WTC11 (cell line): ENCODE measurements around the gene MGST3. TPM values are rescaled to one million over a fixed set of nuclear protein-coding genes. Genes with fewer than 3 reads are reported as not detected.
"Not testable (repeated sequence)": the region's sequence is repeated elsewhere in the genome, so short reads cannot be mapped to it uniquely, and the experiment has no call there.

Experiments used
- ATAC-seq: fragments of 200-7000 bp; cut with Tn5 transposase; 2 replicates; pipeline ENCODE4 v1.10.0; 2021; ENCODE audit warnings: mild to moderate bottlenecking, moderate library complexity
- CTCF ChIA-PET: fragments of 300-600 bp; sonication (Branson Sonifier 250); formaldehyde crosslinking; loops from one replicate; lab custom pipeline; 2021; ENCODE audit warnings: antibody characterized with exemption; lab: Charles Lee
- POLR2A ChIA-PET: fragments of 350-600 bp; sonication (Branson Sonifier 250); formaldehyde crosslinking; loops from one replicate; lab custom pipeline; 2021; ENCODE audit warnings: antibody characterized with exemption; lab: Charles Lee
- DNase-seq: peaks from one replicate; pipeline ENCODE4 v3.0.0; 2021; ENCODE audit warnings: low spot score
- H3K27ac Mint-ChIP-seq: 2 replicates; pipeline ENCODE4 v1.8.0; 2021; ENCODE audit warnings: mixed read lengths
- H3K27me3 Mint-ChIP-seq: 2 replicates; pipeline ENCODE4 v1.8.0; 2021; ENCODE audit warnings: low read depth, mild to moderate bottlenecking, moderate library complexity, mixed read lengths
- H3K36me3 Mint-ChIP-seq: 2 replicates; pipeline ENCODE4 v1.8.0; 2021; ENCODE audit warnings: mixed read lengths
- H3K4me1 Mint-ChIP-seq: 2 replicates; pipeline ENCODE4 v1.8.0; 2022; ENCODE audit warnings: mixed read lengths
- H3K4me3 Mint-ChIP-seq: 2 replicates; pipeline ENCODE4 v1.8.0; 2021; ENCODE audit warnings: mild to moderate bottlenecking, moderate library complexity, mixed read lengths
- H3K9me3 Mint-ChIP-seq: 2 replicates; pipeline ENCODE4 v1.8.0; 2021; ENCODE audit warnings: mixed read lengths
- ELF4 ChIP-seq: sonication (generic); formaldehyde crosslinking; IDR thresholded peaks from 2 replicates; pipeline ENCODE4 v1.8.1; 2022; ENCODE audit warnings: low read depth, mild to moderate bottlenecking, moderate library complexity, missing genetic modification reagents
- EMX1 ChIP-seq: fragments of 250-450 bp; sonication (Bioruptor Pico); IDR thresholded peaks from 2 replicates; pipeline ENCODE4 v1.8.0; 2021; ENCODE audit warnings: mild to moderate bottlenecking
- GABPB1 ChIP-seq: sonication (generic); formaldehyde crosslinking; IDR thresholded peaks from 2 replicates; pipeline ENCODE4 v1.8.1; 2023; ENCODE audit warnings: mild to moderate bottlenecking, missing genetic modification reagents
- MXD4 ChIP-seq: fragments of 250-450 bp; sonication (Bioruptor Pico); IDR thresholded peaks from 2 replicates; pipeline ENCODE4 v1.8.0; 2021; ENCODE audit warnings: mild to moderate bottlenecking, moderate library complexity, borderline replicate concordance
- PREB ChIP-seq: sonication (generic); formaldehyde crosslinking; IDR thresholded peaks from 2 replicates; pipeline ENCODE4 v1.8.1; 2022; ENCODE audit warnings: mild to moderate bottlenecking, missing genetic modification reagents, moderate library complexity, borderline replicate concordance
- RELA ChIP-seq: sonication (generic); formaldehyde crosslinking; IDR thresholded peaks from 2 replicates; pipeline ENCODE4 v1.8.1; 2022; ENCODE audit warnings: missing genetic modification reagents, mild to moderate bottlenecking, borderline replicate concordance
- SOX15 ChIP-seq: fragments of 250-450 bp; sonication (Bioruptor Pico); IDR thresholded peaks from 2 replicates; pipeline ENCODE4 v1.9.0; 2021; ENCODE audit warnings: mild to moderate bottlenecking
- SP1 ChIP-seq: sonication (generic); formaldehyde crosslinking; conservative IDR thresholded peaks from 2 replicates; pipeline ENCODE4 v1.8.1; 2022; ENCODE audit warnings: missing genetic modification reagents
- TCF7 ChIP-seq: sonication (generic); formaldehyde crosslinking; IDR thresholded peaks from 2 replicates; pipeline ENCODE4 v1.8.0; 2022; ENCODE audit warnings: mild to moderate bottlenecking, low read depth, missing genetic modification reagents, moderate library complexity
- TEAD1 ChIP-seq: sonication (generic); formaldehyde crosslinking; IDR thresholded peaks from 2 replicates; pipeline ENCODE4 v1.8.0; 2022; ENCODE audit warnings: mild to moderate bottlenecking, missing genetic modification reagents
- TP53 ChIP-seq: sonication (generic); formaldehyde crosslinking; IDR thresholded peaks from 2 replicates; pipeline ENCODE4 v1.8.1; 2023; ENCODE audit warnings: mild to moderate bottlenecking, missing genetic modification reagents
- ZNF138 ChIP-seq: sonication (generic); formaldehyde crosslinking; conservative IDR thresholded peaks from 2 replicates; pipeline ENCODE4 v1.8.1; 2022; ENCODE audit warnings: mild to moderate bottlenecking, moderate library complexity, missing genetic modification reagents
- ZNF219 ChIP-seq: sonication (generic); formaldehyde crosslinking; IDR thresholded peaks from 2 replicates; pipeline ENCODE4 v1.8.0; 2023; ENCODE audit warnings: missing genetic modification reagents, mild to moderate bottlenecking, borderline replicate concordance
- ZNF263 ChIP-seq: sonication (generic); formaldehyde crosslinking; IDR thresholded peaks from 2 replicates; pipeline ENCODE4 v1.8.1; 2022; ENCODE audit warnings: low read depth, mild to moderate bottlenecking, moderate library complexity, missing genetic modification reagents
- ZNF396 ChIP-seq: fragments of 250-450 bp; sonication (Bioruptor Pico); IDR thresholded peaks from 2 replicates; pipeline ENCODE4 v1.8.0; 2021; ENCODE audit warnings: mild to moderate bottlenecking, moderate library complexity, borderline replicate concordance
- total RNA-seq: library from RNA; stranded (reverse); gene quantifications from 3 replicates; pipeline ENCODE4 v1.2.3, GENCODE V29; 2021
- TF ChIP-seq, protein P1 (sequence below): sonication (generic); formaldehyde crosslinking; IDR thresholded peaks from 2 replicates; pipeline ENCODE4 v1.8.1; 2023; ENCODE audit warnings: mild to moderate bottlenecking, missing genetic modification reagents
- TF ChIP-seq, protein P2 (sequence below): sonication (generic); formaldehyde crosslinking; IDR thresholded peaks from 2 replicates; pipeline ENCODE4 v1.8.1; 2022; ENCODE audit warnings: missing genetic modification reagents, borderline replicate concordance
- TF ChIP-seq, protein P3 (sequence below): sonication (generic); formaldehyde crosslinking; IDR thresholded peaks from 2 replicates; pipeline ENCODE4 v1.8.0; 2023; ENCODE audit warnings: missing genetic modification reagents, mild to moderate bottlenecking, borderline replicate concordance

The MGST3 gene
- total RNA-seq, 1 experiment from 2014 or later: 137 TPM

DNA sequence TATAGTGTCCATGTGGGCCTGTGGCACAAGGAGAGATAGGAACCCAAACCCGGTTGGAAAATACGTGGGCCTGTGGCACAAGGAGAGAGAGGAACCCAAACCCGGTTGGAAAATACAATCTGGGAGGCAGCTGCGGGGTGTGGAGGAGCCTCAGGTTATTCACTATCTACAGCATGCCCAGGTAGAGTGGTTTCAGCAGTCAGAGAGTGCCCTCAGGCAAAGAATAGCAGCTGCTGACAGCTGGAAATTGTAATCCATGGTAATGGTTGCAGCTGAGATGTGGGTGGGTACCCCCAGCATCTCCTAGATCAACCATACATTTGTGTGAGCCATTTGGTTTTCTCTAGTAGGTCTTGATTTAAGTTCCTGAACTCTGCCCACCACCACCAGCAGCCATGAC is 25.8 kb upstream of the MGST3 start:
- no peak for ATAC-seq
- no peaks in the 10 kb centered on the region for H3K27me3 Mint-ChIP-seq
- TF ChIP-seq ZNF263 (CRISPR knock-in tag) (no peak), ZNF138 (CRISPR knock-in tag) (no peak), TEAD1 (CRISPR knock-in tag) (no peak), PREB (CRISPR knock-in tag) (no peak), ZNF396 (CRISPR knock-in tag) (no peak), SOX15 (CRISPR knock-in tag) (no peak)
- 0 out of 2 replicates have a peak, but pooled peaks cover 3% of the 10 kb centered on the region for H3K4me1 Mint-ChIP-seq
- H3K9me3 Mint-ChIP-seq: no peaks in the 10 kb centered on the region
- ChIA-PET POLR2A (no interaction called here), CTCF (no interaction called here)
- H3K4me3 Mint-ChIP-seq: no peak overlapping the region
- H3K27ac Mint-ChIP-seq: no peak overlapping the region
- no peak for DNase-seq
- H3K36me3 Mint-ChIP-seq: no peaks in the 10 kb centered on the region

GRCh38 chr1:165606676-165607075 is 24.4 kb upstream of the MGST3 start:
- DNase-seq, H3K9me3 Mint-ChIP-seq, H3K27ac Mint-ChIP-seq, H3K27me3 Mint-ChIP-seq, CTCF ChIA-PET, H3K4me1 Mint-ChIP-seq, H3K4me3 Mint-ChIP-seq, POLR2A ChIA-PET, H3K36me3 Mint-ChIP-seq, ATAC-seq: not testable (repeated sequence)

DNA sequence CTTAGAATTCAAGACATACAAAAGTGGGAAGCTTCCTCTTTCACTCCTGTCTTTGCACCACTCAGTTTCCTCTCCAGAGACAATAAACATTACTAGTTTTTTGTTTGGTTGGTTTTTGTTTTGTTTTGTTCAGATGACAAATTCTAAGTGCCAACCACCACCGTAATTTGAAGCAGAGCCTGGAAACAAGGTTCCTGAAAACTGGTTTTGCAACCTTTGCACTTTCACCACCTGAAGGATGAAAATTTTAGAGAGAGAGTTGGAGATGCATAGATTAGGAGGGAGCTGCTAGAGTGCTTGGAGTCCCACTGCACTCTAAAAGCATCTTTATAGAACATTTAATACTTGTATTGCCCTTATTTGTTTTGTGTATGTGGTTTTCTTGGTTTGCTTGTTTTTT is 20.2 kb upstream of the MGST3 start:
- H3K4me1 Mint-ChIP-seq: peaks cover 9% of the 10 kb centered on the region
- H3K9me3 Mint-ChIP-seq: peaks cover 14% of the 10 kb centered on the region
- H3K36me3 Mint-ChIP-seq: peaks cover 10% of the 10 kb centered on the region
- POLR2A ChIA-PET: interaction anchor here (0.6 kb wide), 1 partner anchor 13 kb away, joined by 3 read pairs; no protein-coding TSS in a partner anchor
- no peak for TF ChIP-seq TP53
- TF ChIP-seq ZNF219 (CRISPR knock-in tag): no peak
- TF ChIP-seq, protein P1, sequence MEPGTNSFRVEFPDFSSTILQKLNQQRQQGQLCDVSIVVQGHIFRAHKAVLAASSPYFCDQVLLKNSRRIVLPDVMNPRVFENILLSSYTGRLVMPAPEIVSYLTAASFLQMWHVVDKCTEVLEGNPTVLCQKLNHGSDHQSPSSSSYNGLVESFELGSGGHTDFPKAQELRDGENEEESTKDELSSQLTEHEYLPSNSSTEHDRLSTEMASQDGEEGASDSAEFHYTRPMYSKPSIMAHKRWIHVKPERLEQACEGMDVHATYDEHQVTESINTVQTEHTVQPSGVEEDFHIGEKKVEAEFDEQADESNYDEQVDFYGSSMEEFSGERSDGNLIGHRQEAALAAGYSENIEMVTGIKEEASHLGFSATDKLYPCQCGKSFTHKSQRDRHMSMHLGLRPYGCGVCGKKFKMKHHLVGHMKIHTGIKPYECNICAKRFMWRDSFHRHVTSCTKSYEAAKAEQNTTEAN (CRISPR knock-in tag): no peak
- TF ChIP-seq, protein P2, sequence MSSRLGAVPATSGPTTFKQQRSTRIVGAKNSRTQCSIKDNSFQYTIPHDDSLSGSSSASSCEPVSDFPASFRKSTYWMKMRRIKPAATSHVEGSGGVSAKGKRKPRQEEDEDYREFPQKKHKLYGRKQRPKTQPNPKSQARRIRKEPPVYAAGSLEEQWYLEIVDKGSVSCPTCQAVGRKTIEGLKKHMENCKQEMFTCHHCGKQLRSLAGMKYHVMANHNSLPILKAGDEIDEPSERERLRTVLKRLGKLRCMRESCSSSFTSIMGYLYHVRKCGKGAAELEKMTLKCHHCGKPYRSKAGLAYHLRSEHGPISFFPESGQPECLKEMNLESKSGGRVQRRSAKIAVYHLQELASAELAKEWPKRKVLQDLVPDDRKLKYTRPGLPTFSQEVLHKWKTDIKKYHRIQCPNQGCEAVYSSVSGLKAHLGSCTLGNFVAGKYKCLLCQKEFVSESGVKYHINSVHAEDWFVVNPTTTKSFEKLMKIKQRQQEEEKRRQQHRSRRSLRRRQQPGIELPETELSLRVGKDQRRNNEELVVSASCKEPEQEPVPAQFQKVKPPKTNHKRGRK (CRISPR knock-in tag): no peak
- no peak for TF ChIP-seq RELA
- no peak for TF ChIP-seq EMX1 (CRISPR knock-in tag)
- no peaks in the 10 kb centered on the region for H3K27me3 Mint-ChIP-seq
- no peak overlapping the region for H3K4me3 Mint-ChIP-seq
- no peak for ATAC-seq
- H3K27ac Mint-ChIP-seq: no peak overlapping the region
- DNase-seq: no peak
- CTCF ChIA-PET: interaction anchor here (1.0 to 1.3 kb wide), 4 partner anchors 9 to 261 kb away, joined by 3 to 5 read pairs (median 4); no protein-coding TSS in a partner anchor

- POLR2A ChIA-PET: no interaction called here
- Mint-ChIP-seq H3K4me3 (no peak overlapping the region), H3K9me3 (peaks cover 14% of the 10 kb centered on the region), H3K27me3 (no peaks in the 10 kb centered on the region), H3K4me1 (peaks cover 18% of the 10 kb centered on the region), H3K27ac (no peak overlapping the region), H3K36me3 (peaks cover 10% of the 10 kb centered on the region)
- CTCF ChIA-PET: no interaction called here
- no peak for ATAC-seq
- DNase-seq: no peak
- TF ChIP-seq MXD4 (CRISPR knock-in tag): no peak
- no peak for TF ChIP-seq GABPB1 (CRISPR knock-in tag)
- no peak for TF ChIP-seq ELF4 (CRISPR knock-in tag)
- no peak for TF ChIP-seq SP1
- TF ChIP-seq TCF7: no peak
- TF ChIP-seq, protein P3, sequence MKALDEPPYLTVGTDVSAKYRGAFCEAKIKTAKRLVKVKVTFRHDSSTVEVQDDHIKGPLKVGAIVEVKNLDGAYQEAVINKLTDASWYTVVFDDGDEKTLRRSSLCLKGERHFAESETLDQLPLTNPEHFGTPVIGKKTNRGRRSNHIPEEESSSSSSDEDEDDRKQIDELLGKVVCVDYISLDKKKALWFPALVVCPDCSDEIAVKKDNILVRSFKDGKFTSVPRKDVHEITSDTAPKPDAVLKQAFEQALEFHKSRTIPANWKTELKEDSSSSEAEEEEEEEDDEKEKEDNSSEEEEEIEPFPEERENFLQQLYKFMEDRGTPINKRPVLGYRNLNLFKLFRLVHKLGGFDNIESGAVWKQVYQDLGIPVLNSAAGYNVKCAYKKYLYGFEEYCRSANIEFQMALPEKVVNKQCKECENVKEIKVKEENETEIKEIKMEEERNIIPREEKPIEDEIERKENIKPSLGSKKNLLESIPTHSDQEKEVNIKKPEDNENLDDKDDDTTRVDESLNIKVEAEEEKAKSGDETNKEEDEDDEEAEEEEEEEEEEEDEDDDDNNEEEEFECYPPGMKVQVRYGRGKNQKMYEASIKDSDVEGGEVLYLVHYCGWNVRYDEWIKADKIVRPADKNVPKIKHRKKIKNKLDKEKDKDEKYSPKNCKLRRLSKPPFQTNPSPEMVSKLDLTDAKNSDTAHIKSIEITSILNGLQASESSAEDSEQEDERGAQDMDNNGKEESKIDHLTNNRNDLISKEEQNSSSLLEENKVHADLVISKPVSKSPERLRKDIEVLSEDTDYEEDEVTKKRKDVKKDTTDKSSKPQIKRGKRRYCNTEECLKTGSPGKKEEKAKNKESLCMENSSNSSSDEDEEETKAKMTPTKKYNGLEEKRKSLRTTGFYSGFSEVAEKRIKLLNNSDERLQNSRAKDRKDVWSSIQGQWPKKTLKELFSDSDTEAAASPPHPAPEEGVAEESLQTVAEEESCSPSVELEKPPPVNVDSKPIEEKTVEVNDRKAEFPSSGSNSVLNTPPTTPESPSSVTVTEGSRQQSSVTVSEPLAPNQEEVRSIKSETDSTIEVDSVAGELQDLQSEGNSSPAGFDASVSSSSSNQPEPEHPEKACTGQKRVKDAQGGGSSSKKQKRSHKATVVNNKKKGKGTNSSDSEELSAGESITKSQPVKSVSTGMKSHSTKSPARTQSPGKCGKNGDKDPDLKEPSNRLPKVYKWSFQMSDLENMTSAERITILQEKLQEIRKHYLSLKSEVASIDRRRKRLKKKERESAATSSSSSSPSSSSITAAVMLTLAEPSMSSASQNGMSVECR (CRISPR knock-in tag): no peak
These were observed 19.0 kb upstream of the MGST3 start for GRCh38 chr1:165612062-165612461.
